Liver (tissue), 3 donors: ENCODE data around the gene MARCHF10.

Source experiments
- FOXA1 ChIP-seq: IDR thresholded peaks from 2 replicates; pipeline ENCODE4 v1.6.1; 2016; ENCODE audit warnings: antibody characterized with exemption
- GABPA ChIP-seq, 2 donors: IDR thresholded peaks in 1 of 2; conservative IDR thresholded peaks in 1 of 2; 2 replicates each; pipeline ENCODE4 v1.6.1; 2016; ENCODE audit warnings: antibody characterized with exemption in 2 of 2, mild to moderate bottlenecking in 1 of 2, moderate library complexity in 1 of 2
- RAD21 ChIP-seq, 2 donors: IDR thresholded peaks; 2 replicates each; pipeline ENCODE4 v1.6.1; 2016; ENCODE audit warnings: antibody characterized with exemption in 2 of 2, mild to moderate bottlenecking in 2 of 2
- SP1 ChIP-seq: IDR thresholded peaks from 2 replicates; pipeline ENCODE4 v1.6.1; 2018; ENCODE audit warnings: antibody characterized with exemption, mild to moderate bottlenecking
- TAF1 ChIP-seq: conservative IDR thresholded peaks from 2 replicates; pipeline ENCODE4 v1.6.1; 2016; ENCODE audit warnings: antibody characterized with exemption, mild to moderate bottlenecking
- YY1 ChIP-seq: IDR thresholded peaks from 2 replicates; pipeline ENCODE4 v1.6.1; 2016; ENCODE audit warnings: antibody characterized with exemption, mild to moderate bottlenecking
- TF ChIP-seq, protein P1 (sequence below): fragments of 150-350 bp; IDR thresholded peaks from 2 replicates; pipeline ENCODE4 v1.5.1; 2017; ENCODE audit warnings: improper control_type of control experiment, low read depth, low read length; ENCODE audit not compliant: missing input control
- TF ChIP-seq, protein P2 (sequence below): IDR thresholded peaks from 2 replicates; pipeline ENCODE4 v1.6.1; 2016; ENCODE audit warnings: antibody characterized with exemption
- TF ChIP-seq, protein P3 (sequence below): IDR thresholded peaks from 2 replicates; pipeline ENCODE4 v1.6.1; 2016; ENCODE audit warnings: antibody characterized with exemption, mild to moderate bottlenecking
- donor health status: healthy.
- donor health status: healthy.

DNA sequence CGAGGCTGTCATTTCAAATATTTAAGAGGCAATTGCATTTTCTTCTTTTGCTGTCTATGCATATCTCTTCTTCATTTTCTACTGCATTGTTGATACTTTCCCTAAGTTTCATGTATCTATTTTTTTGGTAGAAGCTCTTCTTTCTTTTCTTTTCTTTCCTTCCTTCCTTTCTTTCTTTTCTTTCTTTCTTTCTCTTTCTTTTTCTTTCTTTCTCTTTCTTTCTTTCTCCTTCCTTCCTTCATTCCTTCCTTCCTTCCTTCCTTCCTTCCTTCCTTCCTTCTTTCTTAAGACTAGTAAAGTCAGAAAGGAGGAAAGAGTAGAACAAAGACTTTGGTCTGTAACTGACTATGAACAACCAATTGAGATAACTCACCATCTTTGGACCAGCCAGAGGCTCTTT, 146.8 kb downstream of the MARCHF10 start:
- TF ChIP-seq, protein P1, sequence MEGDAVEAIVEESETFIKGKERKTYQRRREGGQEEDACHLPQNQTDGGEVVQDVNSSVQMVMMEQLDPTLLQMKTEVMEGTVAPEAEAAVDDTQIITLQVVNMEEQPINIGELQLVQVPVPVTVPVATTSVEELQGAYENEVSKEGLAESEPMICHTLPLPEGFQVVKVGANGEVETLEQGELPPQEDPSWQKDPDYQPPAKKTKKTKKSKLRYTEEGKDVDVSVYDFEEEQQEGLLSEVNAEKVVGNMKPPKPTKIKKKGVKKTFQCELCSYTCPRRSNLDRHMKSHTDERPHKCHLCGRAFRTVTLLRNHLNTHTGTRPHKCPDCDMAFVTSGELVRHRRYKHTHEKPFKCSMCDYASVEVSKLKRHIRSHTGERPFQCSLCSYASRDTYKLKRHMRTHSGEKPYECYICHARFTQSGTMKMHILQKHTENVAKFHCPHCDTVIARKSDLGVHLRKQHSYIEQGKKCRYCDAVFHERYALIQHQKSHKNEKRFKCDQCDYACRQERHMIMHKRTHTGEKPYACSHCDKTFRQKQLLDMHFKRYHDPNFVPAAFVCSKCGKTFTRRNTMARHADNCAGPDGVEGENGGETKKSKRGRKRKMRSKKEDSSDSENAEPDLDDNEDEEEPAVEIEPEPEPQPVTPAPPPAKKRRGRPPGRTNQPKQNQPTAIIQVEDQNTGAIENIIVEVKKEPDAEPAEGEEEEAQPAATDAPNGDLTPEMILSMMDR: no peak
- TF ChIP-seq RAD21 (IDR thresholded peaks at IDR 0.05): no peak
- no peak for TF ChIP-seq FOXA1
- TF ChIP-seq GABPA (IDR thresholded peaks at IDR 0.05 in 1 of 2, conservative IDR thresholded peaks at IDR 0.05 in 1 of 2): no peak
- TF ChIP-seq TAF1: no peak
- no peak for TF ChIP-seq YY1
- TF ChIP-seq, protein P2, sequence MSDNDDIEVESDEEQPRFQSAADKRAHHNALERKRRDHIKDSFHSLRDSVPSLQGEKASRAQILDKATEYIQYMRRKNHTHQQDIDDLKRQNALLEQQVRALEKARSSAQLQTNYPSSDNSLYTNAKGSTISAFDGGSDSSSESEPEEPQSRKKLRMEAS: no peak
- TF ChIP-seq SP1: no peak
- TF ChIP-seq, protein P3, sequence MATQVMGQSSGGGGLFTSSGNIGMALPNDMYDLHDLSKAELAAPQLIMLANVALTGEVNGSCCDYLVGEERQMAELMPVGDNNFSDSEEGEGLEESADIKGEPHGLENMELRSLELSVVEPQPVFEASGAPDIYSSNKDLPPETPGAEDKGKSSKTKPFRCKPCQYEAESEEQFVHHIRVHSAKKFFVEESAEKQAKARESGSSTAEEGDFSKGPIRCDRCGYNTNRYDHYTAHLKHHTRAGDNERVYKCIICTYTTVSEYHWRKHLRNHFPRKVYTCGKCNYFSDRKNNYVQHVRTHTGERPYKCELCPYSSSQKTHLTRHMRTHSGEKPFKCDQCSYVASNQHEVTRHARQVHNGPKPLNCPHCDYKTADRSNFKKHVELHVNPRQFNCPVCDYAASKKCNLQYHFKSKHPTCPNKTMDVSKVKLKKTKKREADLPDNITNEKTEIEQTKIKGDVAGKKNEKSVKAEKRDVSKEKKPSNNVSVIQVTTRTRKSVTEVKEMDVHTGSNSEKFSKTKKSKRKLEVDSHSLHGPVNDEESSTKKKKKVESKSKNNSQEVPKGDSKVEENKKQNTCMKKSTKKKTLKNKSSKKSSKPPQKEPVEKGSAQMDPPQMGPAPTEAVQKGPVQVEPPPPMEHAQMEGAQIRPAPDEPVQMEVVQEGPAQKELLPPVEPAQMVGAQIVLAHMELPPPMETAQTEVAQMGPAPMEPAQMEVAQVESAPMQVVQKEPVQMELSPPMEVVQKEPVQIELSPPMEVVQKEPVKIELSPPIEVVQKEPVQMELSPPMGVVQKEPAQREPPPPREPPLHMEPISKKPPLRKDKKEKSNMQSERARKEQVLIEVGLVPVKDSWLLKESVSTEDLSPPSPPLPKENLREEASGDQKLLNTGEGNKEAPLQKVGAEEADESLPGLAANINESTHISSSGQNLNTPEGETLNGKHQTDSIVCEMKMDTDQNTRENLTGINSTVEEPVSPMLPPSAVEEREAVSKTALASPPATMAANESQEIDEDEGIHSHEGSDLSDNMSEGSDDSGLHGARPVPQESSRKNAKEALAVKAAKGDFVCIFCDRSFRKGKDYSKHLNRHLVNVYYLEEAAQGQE: no peak
